Bronchial epithelial cell (primary cell): ENCODE results near the gene FBF1. TPM values are rescaled to one million over a fixed set of nuclear protein-coding genes. Genes with fewer than 3 reads are reported as not detected.
A peak's percentile ranks its signal among the peaks of the same experiment; 100 is the strongest.

Source experiments
- DNase-seq: peaks from one replicate; pipeline ENCODE4 v3.0.0-alpha.2; 2010; ENCODE audit warnings: low read depth
- FAIRE-seq: peaks from 2 replicates; lab custom pipeline; 2011; peaks lifted over from hg19 to GRCh38; lab: Jason Lieb, UNC
- H3K27me3 ChIP-seq: 2 replicates; pipeline ENCODE4 v1.5.1; 2011; ENCODE audit warnings: low read length; ENCODE audit not compliant: control insufficient read depth, insufficient read depth
- H3K36me3 ChIP-seq: 2 replicates; pipeline ENCODE4 v1.5.1; 2011; ENCODE audit warnings: low read length; ENCODE audit not compliant: control insufficient read depth, insufficient read depth
- H3K4me3 ChIP-seq: 2 replicates; pipeline ENCODE4 v1.5.1; 2011; ENCODE audit warnings: mild to moderate bottlenecking, low read depth, low read length, control low read depth
- CTCF ChIP-seq: IDR thresholded peaks from 2 replicates; pipeline ENCODE4 v1.5.1; 2011; ENCODE audit warnings: mild to moderate bottlenecking, moderate library complexity, low read length, control low read depth, inconsistent platforms; ENCODE audit not compliant: insufficient read depth, severe bottlenecking
- total RNA-seq: library from RNA; depleted of rRNA; stranded (reverse); fragments of >200 nt; gene quantifications from 2 replicates; pipeline ENCODE4 v1.2.1, GENCODE V29; 2014

Gene FBF1
- total RNA-seq, 1 donor from 2014 or later: 10.5 TPM

- no peak overlapping the region for H3K4me3 ChIP-seq
- no peak for TF ChIP-seq CTCF
- H3K36me3 ChIP-seq: no peaks in the 10 kb centered on the region
- FAIRE-seq (no peak), DNase-seq (no peak)
- H3K27me3 ChIP-seq: no peaks in the 10 kb centered on the region
These were observed 32.6 kb downstream of the FBF1 start for GRCh38 chr17:75908201-75908600.

GRCh38 chr17:75906143-75906884 is 34.5 kb downstream of the FBF1 start:
- Histone ChIP-seq H3K4me3 (no peak overlapping the region), H3K27me3 (no peaks in the 10 kb centered on the region), H3K36me3 (peaks cover 2% of the 10 kb centered on the region)
- FAIRE-seq (no peak), DNase-seq (no peak)
- TF ChIP-seq CTCF: no peak

DNA sequence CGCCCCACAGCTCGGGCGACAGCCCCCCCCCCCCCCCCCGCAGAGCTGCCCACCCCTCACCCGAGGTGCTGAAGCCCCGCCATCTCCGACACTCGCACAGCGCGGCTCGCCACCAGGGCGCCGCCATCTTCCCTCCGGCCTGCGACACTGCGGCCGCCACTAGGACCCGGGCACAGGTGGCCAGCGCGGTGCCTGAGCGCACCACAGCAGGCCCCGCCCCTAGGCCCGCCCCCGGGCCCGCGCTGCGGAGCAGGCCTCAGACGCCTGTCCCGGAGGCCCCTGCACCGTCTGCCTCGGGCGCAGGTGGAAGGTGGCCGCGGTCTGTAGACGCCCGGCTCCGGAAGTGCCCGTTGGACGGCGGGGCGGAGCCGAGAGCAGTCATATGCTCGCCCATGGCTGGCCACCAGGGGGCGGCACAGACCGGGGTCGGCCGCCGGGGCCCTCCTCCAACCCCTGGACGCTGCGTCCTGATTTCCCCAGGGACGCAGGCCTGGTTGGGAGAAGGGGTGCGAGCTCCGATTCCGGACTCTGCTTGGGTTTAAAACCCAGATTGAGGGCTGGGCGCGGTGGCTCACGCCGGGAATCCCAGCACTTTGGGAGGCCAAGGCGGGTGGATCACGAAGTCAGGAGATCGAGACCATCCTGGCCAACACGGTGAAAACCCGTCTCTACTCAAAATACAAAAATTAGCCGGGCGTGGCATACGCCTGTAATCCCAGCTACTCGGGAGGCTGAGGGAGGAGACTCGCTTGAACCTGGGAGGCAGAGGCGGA is 35.9 kb downstream of the FBF1 start, which contains the start of gene MRPL38:
Gene MRPL38, minus strand, starts transcription at position 136 of the 773 bp plus-strand sequence. Its CDS starts 9 bp downstream, at position 127.
- peak within 1 kb of the TSS; percentile 58 for H3K4me3 ChIP-seq
- no peaks in the 10 kb centered on the region for H3K27me3 ChIP-seq
- FAIRE-seq (no peak), DNase-seq (peak; percentile 84)
- TF ChIP-seq CTCF: peak; percentile 97
- peaks cover 8% of the 10 kb centered on the region for H3K36me3 ChIP-seq

DNA sequence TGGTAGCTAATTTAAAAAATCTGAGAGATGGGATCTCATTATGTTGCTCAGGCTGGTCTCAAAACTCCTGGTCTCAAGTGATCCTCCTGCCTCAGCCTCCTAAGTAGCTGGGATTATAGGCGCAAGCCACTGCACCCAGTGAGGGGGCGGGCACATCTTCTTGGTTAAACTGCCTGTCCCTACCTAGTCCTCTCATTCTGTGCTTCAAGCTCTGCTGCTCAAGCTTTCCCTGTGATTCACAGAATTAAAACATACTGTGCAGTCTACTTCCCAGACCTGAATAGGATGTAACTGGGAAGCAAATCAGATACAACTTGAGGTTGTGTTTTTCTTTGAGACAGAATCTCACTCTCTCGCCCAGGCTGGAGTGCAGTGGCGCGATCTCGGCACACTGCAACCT is 38.4 kb downstream of the FBF1 start:
- FAIRE-seq: no peak
- H3K4me3 ChIP-seq: no peak overlapping the region
- DNase-seq: no peak
- no peak for TF ChIP-seq CTCF
- peaks cover 19% of the 10 kb centered on the region for H3K36me3 ChIP-seq
- H3K27me3 ChIP-seq: no peaks in the 10 kb centered on the region

GRCh38 chr17:75901727-75902126 is 39.1 kb downstream of the FBF1 start:
- no peak for TF ChIP-seq CTCF
- Histone ChIP-seq H3K4me3 (no peak overlapping the region), H3K27me3 (no peaks in the 10 kb centered on the region), H3K36me3 (peaks cover 19% of the 10 kb centered on the region)
- DNase-seq: no peak
- FAIRE-seq: no peak
